HG03103 (cell line): ENCODE results near the gene ATG4C.
"Not testable (repeated sequence)": the region's sequence is repeated elsewhere in the genome, so short reads cannot be mapped to it uniquely, and the experiment has no call there.

ENCODE experiments used
- ATAC-seq: cut with Tn5 transposase; IDR thresholded peaks from one replicate; pipeline ENCODE4 v1.9.1; 2021; ENCODE audit warnings: low read depth; ENCODE audit not compliant: unreplicated experiment

Gene ATG4C

GRCh38 chr1:62783736-62784508, at the start of gene ATG4C:
Gene ATG4C (plus strand): TSS chr1:62784132. CDS start chr1:62803787, 19,655 bp downstream.
- ATAC-seq: peak; percentile 89

GRCh38 chr1:62735491-62736171, 48.3 kb upstream of the ATG4C start:
- no peak for ATAC-seq

- ATAC-seq: not testable (repeated sequence)
These were observed 43.2 kb upstream of the ATG4C start for GRCh38 chr1:62740701-62741100.

GRCh38 chr1:62744611-62745577, 39.0 kb upstream of the ATG4C start:
- ATAC-seq: no peak

GRCh38 chr1:62746086-62746808, 37.7 kb upstream of the ATG4C start:
- ATAC-seq: no peak

GRCh38 chr1:62746809-62747138, 37.2 kb upstream of the ATG4C start:
- ATAC-seq: no peak

- ATAC-seq: no peak
These were observed 30.6 kb upstream of the ATG4C start for GRCh38 chr1:62753031-62753965.

GRCh38 chr1:62754938-62755337, 29.0 kb upstream of the ATG4C start:
- ATAC-seq: not testable (repeated sequence)

- not testable (repeated sequence) for ATAC-seq
These were observed 27.6 kb upstream of the ATG4C start for GRCh38 chr1:62756255-62756884.

- not testable (repeated sequence) for ATAC-seq
These were observed 24.6 kb upstream of the ATG4C start for GRCh38 chr1:62759232-62759875.

- ATAC-seq: not testable (repeated sequence)
These were observed 23.7 kb upstream of the ATG4C start for GRCh38 chr1:62760021-62760782.

- ATAC-seq: not testable (repeated sequence)
These were observed 22.6 kb upstream of the ATG4C start for GRCh38 chr1:62761223-62761870.

- not testable (repeated sequence) for ATAC-seq
These were observed 21.9 kb upstream of the ATG4C start for GRCh38 chr1:62762027-62762426.

GRCh38 chr1:62765981-62766380, 18.0 kb upstream of the ATG4C start:
- no peak for ATAC-seq

GRCh38 chr1:62768551-62768950, 15.4 kb upstream of the ATG4C start:
- not testable (repeated sequence) for ATAC-seq

- ATAC-seq: no peak
These were observed 11.2 kb upstream of the ATG4C start for GRCh38 chr1:62772607-62773295.
